ENCODE results near the gene ATP2C1. TPM values are rescaled to one million over a fixed set of nuclear protein-coding genes. Genes with fewer than 3 reads are reported as not detected.

Gene ATP2C1
- total and polyA plus RNA-seq, 9 of the 15 experiments (the other 6 are each of a cell fraction or from before 2014, with no cell fraction given), result 10.0 to 53.5 (median 27.9) TPM

- no peak overlapping the region for H3K27ac ChIP-seq (ENCODE audit: extremely low read depth, low read depth, low read length)
- BruUV-seq (replicated peaks), result no TSS peak
- no peaks in the 10 kb centered on the region for H3K4me1 ChIP-seq (replicated peaks in 1 of 2; ENCODE audit: control insufficient read depth in 2 of 2, insufficient read depth in 2 of 2, low read length in 2 of 2)
- CTCF ChIA-PET (ENCODE audit: low intra/inter-chr PET ratio), result no interaction called here
- intact Hi-C loops (cut with micrococcal nuclease), result no loop called here
- no peaks in the 10 kb centered on the region for H3K79me2 ChIP-seq (ENCODE audit: control insufficient read depth, insufficient read depth, low read length)
- FAIRE-seq, result no peak
- H3K9ac ChIP-seq (ENCODE audit: insufficient read depth in 1 of 2, low read depth in 2 of 2, low read length in 2 of 2), result no peak overlapping the region
- H3K9me3 ChIP-seq (replicated peaks; ENCODE audit: control insufficient read depth, insufficient read depth, low read depth, low read length), result no peaks in the 10 kb centered on the region
- peaks cover 54% of the 10 kb centered on the region for H3K36me3 ChIP-seq (ENCODE audit: control insufficient read depth, insufficient read depth, low read length)
- WGBS (ENCODE audit: insufficient coverage, low coverage, missing lambda C conversion rate), result 91% methylated on average over 5 of the region's 5 CpGs
- no peak overlapping the region for H2AFZ ChIP-seq (ENCODE audit: low read depth, low read length)
- H3K4me3 ChIP-seq, result no peak overlapping the region
- no peaks in the 10 kb centered on the region for H3K27me3 ChIP-seq (ENCODE audit: control insufficient read depth in 2 of 2, insufficient read depth in 2 of 2, low read length in 2 of 2)
- in situ Hi-C loops (cut with MboI), result no loop called here
- no peaks in the 10 kb centered on the region for H3K9me1 ChIP-seq (ENCODE audit: control insufficient read depth, insufficient read depth, low read length)
- POLR2A ChIA-PET, result no interaction called here
- no peak for DNase-seq (ENCODE audit: extremely low read depth in 1 of 4, low spot score in 3 of 4)
- H4K20me1 ChIP-seq (replicated peaks; ENCODE audit: control insufficient read depth, insufficient read depth, low read length), result no peaks in the 10 kb centered on the region
- TF ChIP-seq ZNF699 (CRISPR knock-in tag; IDR thresholded peaks at IDR 0.05; ENCODE audit: insufficient replicate concordance) (no peak), PBX2 (CRISPR knock-in tag; IDR thresholded peaks at IDR 0.05; ENCODE audit: low read depth) (no peak), PBX2 (tag; conservative IDR thresholded peaks at IDR 0.05; ENCODE audit: low read depth) (no peak), RBBP5 (IDR thresholded peaks at IDR 0.05; ENCODE audit: borderline replicate concordance, insufficient read depth, low read length, poor library complexity, severe bottlenecking) (no peak), NEUROD1 (IDR thresholded peaks at IDR 0.05; ENCODE audit: borderline replicate concordance, low read depth, low read length, partially characterized antibody) (no peak), ARID3A (IDR thresholded peaks at IDR 0.05; ENCODE audit: borderline replicate concordance, low read depth, low read length) (no peak), BRF2 (IDR thresholded peaks at IDR 0.05; ENCODE audit: borderline replicate concordance, insufficient read depth, insufficient read length) (no peak), EZH2 (IDR thresholded peaks at IDR 0.05; ENCODE audit: borderline replicate concordance, low read depth, low read length) (no peak), GTF2E2 (tag; IDR thresholded peaks at IDR 0.05) (no peak)
- no peak for ATAC-seq
- H3K4me2 ChIP-seq (ENCODE audit: insufficient read depth, low read length), result no peak overlapping the region
These were observed 61.6 kb downstream of the ATP2C1 start for GRCh38 chr3:130955481-130955880.
